Measurements from ENCODE around the gene DENND1A.
"Not testable (repeated sequence)": the region's sequence is repeated elsewhere in the genome, so short reads cannot be mapped to it uniquely, and the experiment has no call there.

Gene DENND1A

GRCh38 chr9:123948286-123948685 is 18.4 kb upstream of the DENND1A start:
- no peak overlapping the region for H3K27ac ChIP-seq
- no peaks in the 10 kb centered on the region for H3K36me3 ChIP-seq (ENCODE audit: control insufficient read depth, insufficient read depth, low read length)
- no peaks in the 10 kb centered on the region for H3K9me3 ChIP-seq (ENCODE audit: control insufficient read depth, low read length)
- H3K79me2 ChIP-seq, result no peaks in the 10 kb centered on the region
- H3K9ac ChIP-seq, result no peak overlapping the region
- H3K4me2 ChIP-seq (ENCODE audit: low read length), result no peak overlapping the region
- H3K27me3 ChIP-seq (ENCODE audit: control insufficient read depth, insufficient read depth, low read length), result no peaks in the 10 kb centered on the region
- TF ChIP-seq CTCF (IDR thresholded peaks at IDR 0.05), result no peak
- H3K4me3 ChIP-seq (ENCODE audit: low read depth, low read length), result no peak overlapping the region
- no peaks in the 10 kb centered on the region for H3K4me1 ChIP-seq
- H2AFZ ChIP-seq, result no peak overlapping the region

GRCh38 chr9:123947326-123947725 is 17.4 kb upstream of the DENND1A start:
- H3K4me1 ChIP-seq, result no peaks in the 10 kb centered on the region

GRCh38 chr9:123946101-123946821 is 16.3 kb upstream of the DENND1A start:
- Histone ChIP-seq H3K4me2 (ENCODE audit: low read length) (no peak overlapping the region), H3K9ac (no peak overlapping the region), H3K79me2 (no peaks in the 10 kb centered on the region), H3K27ac (no peak overlapping the region), H3K4me3 (ENCODE audit: low read depth, low read length) (no peak overlapping the region), H3K9me3 (ENCODE audit: control insufficient read depth, low read length) (no peaks in the 10 kb centered on the region), H3K4me1 (no peaks in the 10 kb centered on the region), H3K36me3 (ENCODE audit: control insufficient read depth, insufficient read depth, low read length) (no peaks in the 10 kb centered on the region), H3K27me3 (ENCODE audit: control insufficient read depth, insufficient read depth, low read length) (no peaks in the 10 kb centered on the region), H2AFZ (no peak overlapping the region)
- TF ChIP-seq CTCF (IDR thresholded peaks at IDR 0.05), result no peak

More at GRCh38 chr9:123947326-123947725, 17.4 kb upstream of the DENND1A start:
- Histone ChIP-seq H3K27me3 (ENCODE audit: control insufficient read depth, insufficient read depth, low read length) (no peaks in the 10 kb centered on the region), H3K4me3 (ENCODE audit: low read depth, low read length) (no peak overlapping the region), H3K27ac (no peak overlapping the region), H3K79me2 (no peaks in the 10 kb centered on the region), H3K4me2 (ENCODE audit: low read length) (no peak overlapping the region), H3K9me3 (ENCODE audit: control insufficient read depth, low read length) (no peaks in the 10 kb centered on the region), H2AFZ (no peak overlapping the region), H3K36me3 (ENCODE audit: control insufficient read depth, insufficient read depth, low read length) (no peaks in the 10 kb centered on the region), H3K9ac (no peak overlapping the region)
- TF ChIP-seq CTCF (IDR thresholded peaks at IDR 0.05), result no peak

GRCh38 chr9:123945532-123945931 is 15.6 kb upstream of the DENND1A start:
- no peaks in the 10 kb centered on the region for H3K27me3 ChIP-seq (ENCODE audit: control insufficient read depth, insufficient read depth, low read length)
- H3K4me1 ChIP-seq, result no peaks in the 10 kb centered on the region
- H3K9ac ChIP-seq, result no peak overlapping the region
- no peak overlapping the region for H2AFZ ChIP-seq
- H3K4me3 ChIP-seq (ENCODE audit: low read depth, low read length), result no peak overlapping the region
- no peaks in the 10 kb centered on the region for H3K9me3 ChIP-seq (ENCODE audit: control insufficient read depth, low read length)
- H3K27ac ChIP-seq, result no peak overlapping the region
- no peaks in the 10 kb centered on the region for H3K79me2 ChIP-seq
- no peak for TF ChIP-seq CTCF (IDR thresholded peaks at IDR 0.05)
- H3K36me3 ChIP-seq (ENCODE audit: control insufficient read depth, insufficient read depth, low read length), result no peaks in the 10 kb centered on the region
- H3K4me2 ChIP-seq (ENCODE audit: low read length), result no peak overlapping the region

GRCh38 chr9:123944464-123944863 is 14.5 kb upstream of the DENND1A start:
- not testable (repeated sequence) for H3K4me2 ChIP-seq (ENCODE audit: low read length); H3K27me3 ChIP-seq (ENCODE audit: control insufficient read depth, insufficient read depth, low read length); H2AFZ ChIP-seq; H3K9me3 ChIP-seq (ENCODE audit: control insufficient read depth, low read length); H3K4me1 ChIP-seq; H3K4me3 ChIP-seq (ENCODE audit: low read depth, low read length); H3K36me3 ChIP-seq (ENCODE audit: control insufficient read depth, insufficient read depth, low read length); H3K79me2 ChIP-seq; H3K27ac ChIP-seq; H3K9ac ChIP-seq
